ENCODE data around the gene CGB2.
"Not testable (repeated sequence)": the region's sequence is repeated elsewhere in the genome, so short reads cannot be mapped to it uniquely, and the experiment has no call there.

The CGB2 gene

DNA sequence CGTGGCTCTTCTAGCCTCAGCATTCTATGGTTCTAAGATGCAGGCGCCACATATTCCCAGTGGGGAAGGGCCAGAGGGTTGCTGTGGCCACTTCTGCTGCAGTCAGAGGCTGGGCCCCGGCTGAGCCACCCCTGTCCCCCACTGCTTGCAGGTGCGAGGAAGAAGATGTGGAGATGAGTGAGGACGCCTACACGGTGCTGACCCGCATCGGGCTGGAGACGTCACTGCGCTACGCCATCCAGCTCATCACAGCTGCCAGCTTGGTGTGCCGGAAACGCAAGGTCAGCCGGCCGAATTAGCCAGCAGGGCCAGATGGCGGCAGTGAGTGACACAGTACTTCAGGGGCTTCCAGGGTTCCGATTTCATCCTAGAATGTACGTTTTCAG is 16.8 kb upstream of the CGB2 start:
- no peaks in the 10 kb centered on the region for H3K9me3 ChIP-seq (ENCODE audit: control insufficient read depth, low read length)
- no peak overlapping the region for H3K9ac ChIP-seq (ENCODE audit: low read length)
- H3K4me3 ChIP-seq (ENCODE audit: low read length), result no peak overlapping the region
- no peaks in the 10 kb centered on the region for H3K36me3 ChIP-seq (ENCODE audit: control insufficient read depth, insufficient read depth, low read length)
- H3K4me1 ChIP-seq (ENCODE audit: control insufficient read depth, insufficient read depth, low read length), result peaks cover 14% of the 10 kb centered on the region
- peaks cover 13% of the 10 kb centered on the region for H3K27me3 ChIP-seq (ENCODE audit: control insufficient read depth, insufficient read depth, low read length)

GRCh38 chr19:49016067-49016839 is 15.4 kb upstream of the CGB2 start:
- Histone ChIP-seq H3K4me3 (ENCODE audit: low read length) (no peak overlapping the region), H3K9me3 (ENCODE audit: control insufficient read depth, low read length) (no peaks in the 10 kb centered on the region), H3K4me1 (ENCODE audit: control insufficient read depth, insufficient read depth, low read length) (peaks cover 15% of the 10 kb centered on the region), H3K27me3 (ENCODE audit: control insufficient read depth, insufficient read depth, low read length) (peaks cover 26% of the 10 kb centered on the region), H3K9ac (ENCODE audit: low read length) (no peak overlapping the region), H3K36me3 (ENCODE audit: control insufficient read depth, insufficient read depth, low read length) (no peaks in the 10 kb centered on the region)

DNA sequence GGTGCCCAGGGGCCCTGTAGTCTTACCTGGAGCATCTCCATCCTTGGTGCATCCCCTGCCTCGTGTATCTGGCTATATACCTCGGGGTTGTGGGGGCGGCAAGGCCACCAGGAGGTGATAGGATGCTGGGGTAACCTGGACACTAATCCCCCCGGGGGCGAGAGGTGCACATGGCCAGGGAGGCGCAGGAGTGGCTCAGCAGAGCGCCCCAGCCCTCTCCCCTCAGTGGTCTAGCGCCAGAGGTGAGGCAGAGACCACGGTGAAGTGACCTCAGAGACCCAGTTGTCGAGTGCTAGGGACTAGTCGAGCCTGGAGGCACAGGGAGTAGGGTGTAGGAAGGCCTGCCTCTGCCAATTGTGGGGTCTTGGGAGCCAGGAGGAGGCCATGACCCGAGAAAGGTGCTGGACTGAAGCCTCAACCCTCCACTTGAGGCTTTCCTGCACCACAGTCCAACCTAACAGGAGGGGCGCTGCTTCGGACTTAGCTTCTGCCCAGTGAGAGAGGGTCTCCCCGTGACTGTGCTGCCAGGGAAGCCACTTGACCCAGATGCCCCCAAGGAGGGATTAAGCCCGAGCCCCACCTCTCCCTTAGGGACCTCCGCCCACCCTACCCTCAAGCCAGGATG is 14.5 kb upstream of the CGB2 start, which contains the start of gene LHB:
LHB (minus strand) TSS at position 51 of the 625 bp plus-strand sequence; CDS start at position 41, 10 bp downstream.
- Histone ChIP-seq H3K4me1 (ENCODE audit: control insufficient read depth, insufficient read depth, low read length) (peaks cover 15% of the 10 kb centered on the region), H3K9me3 (ENCODE audit: control insufficient read depth, low read length) (no peaks in the 10 kb centered on the region), H3K36me3 (ENCODE audit: control insufficient read depth, insufficient read depth, low read length) (no peaks in the 10 kb centered on the region), H3K9ac (ENCODE audit: low read length) (peak within 1 kb of the TSS; percentile 34), H3K4me3 (ENCODE audit: low read length) (no peak within 1 kb of the TSS), H3K27me3 (ENCODE audit: control insufficient read depth, insufficient read depth, low read length) (peaks cover 31% of the 10 kb centered on the region)

GRCh38 chr19:49017666-49018351 is 13.9 kb upstream of the CGB2 start:
- peaks cover 15% of the 10 kb centered on the region for H3K4me1 ChIP-seq (ENCODE audit: control insufficient read depth, insufficient read depth, low read length)
- H3K9me3 ChIP-seq (ENCODE audit: control insufficient read depth, low read length), result no peaks in the 10 kb centered on the region
- no peak overlapping the region for H3K4me3 ChIP-seq (ENCODE audit: low read length)
- peaks cover 31% of the 10 kb centered on the region for H3K27me3 ChIP-seq (ENCODE audit: control insufficient read depth, insufficient read depth, low read length)
- H3K9ac ChIP-seq (ENCODE audit: low read length), result peak overlapping the region; percentile 34
- no peaks in the 10 kb centered on the region for H3K36me3 ChIP-seq (ENCODE audit: control insufficient read depth, insufficient read depth, low read length)

- H3K9me3 ChIP-seq (ENCODE audit: control insufficient read depth, low read length); H3K36me3 ChIP-seq (ENCODE audit: control insufficient read depth, insufficient read depth, low read length): not testable (repeated sequence)
- Histone ChIP-seq H3K4me1 (ENCODE audit: control insufficient read depth, insufficient read depth, low read length) (peaks cover 15% of the 10 kb centered on the region), H3K27me3 (ENCODE audit: control insufficient read depth, insufficient read depth, low read length) (peaks cover 31% of the 10 kb centered on the region), H3K4me3 (ENCODE audit: low read length) (peak overlapping the region; percentile 3), H3K9ac (ENCODE audit: low read length) (peak overlapping the region; percentile 34)
Observed at GRCh38 chr19:49018388-49019241, 13.1 kb upstream of the CGB2 start.

DNA sequence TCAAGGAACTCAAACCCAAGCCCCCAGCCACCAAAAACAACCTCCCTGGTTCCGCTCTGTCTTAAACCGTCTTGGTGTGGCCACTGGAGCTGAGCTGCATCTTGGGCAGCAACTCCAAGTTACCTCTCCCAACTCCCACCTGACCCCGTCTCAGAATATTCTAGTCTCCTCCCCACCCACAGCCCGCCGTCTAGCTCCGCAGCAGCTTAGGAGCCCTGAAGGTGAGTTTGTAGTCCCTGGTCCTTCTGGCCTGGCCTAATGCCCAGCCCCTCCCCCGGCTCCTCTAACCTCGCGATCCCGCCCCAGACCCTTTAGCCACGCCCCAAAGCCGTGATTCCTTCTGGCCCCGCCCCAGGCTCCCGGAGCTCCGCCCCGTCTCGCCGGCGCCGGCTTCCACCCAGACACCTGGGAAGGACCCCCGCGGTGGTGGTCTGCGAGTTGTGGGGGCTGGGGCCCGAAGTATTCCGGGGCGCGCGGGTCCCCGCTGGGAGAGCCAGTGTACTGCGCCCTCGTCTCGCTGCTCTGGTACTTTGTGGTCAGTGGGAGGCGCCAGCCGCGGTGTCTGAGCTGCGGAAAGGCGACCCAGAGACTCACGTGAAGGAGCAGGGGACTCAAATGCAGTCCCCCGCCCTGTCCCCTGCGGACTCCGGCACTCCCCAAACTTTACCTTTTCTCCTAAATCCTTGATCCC is 12.3 kb upstream of the CGB2 start:
- H3K36me3 ChIP-seq (ENCODE audit: control insufficient read depth, insufficient read depth, low read length), result no peaks in the 10 kb centered on the region
- peaks cover 15% of the 10 kb centered on the region for H3K4me1 ChIP-seq (ENCODE audit: control insufficient read depth, insufficient read depth, low read length)
- peak overlapping the region; percentile 3 for H3K4me3 ChIP-seq (ENCODE audit: low read length)
- no peaks in the 10 kb centered on the region for H3K9me3 ChIP-seq (ENCODE audit: control insufficient read depth, low read length)
- peak overlapping the region; percentile 8 for H3K9ac ChIP-seq (ENCODE audit: low read length)
- H3K27me3 ChIP-seq (ENCODE audit: control insufficient read depth, insufficient read depth, low read length), result peaks cover 31% of the 10 kb centered on the region

DNA sequence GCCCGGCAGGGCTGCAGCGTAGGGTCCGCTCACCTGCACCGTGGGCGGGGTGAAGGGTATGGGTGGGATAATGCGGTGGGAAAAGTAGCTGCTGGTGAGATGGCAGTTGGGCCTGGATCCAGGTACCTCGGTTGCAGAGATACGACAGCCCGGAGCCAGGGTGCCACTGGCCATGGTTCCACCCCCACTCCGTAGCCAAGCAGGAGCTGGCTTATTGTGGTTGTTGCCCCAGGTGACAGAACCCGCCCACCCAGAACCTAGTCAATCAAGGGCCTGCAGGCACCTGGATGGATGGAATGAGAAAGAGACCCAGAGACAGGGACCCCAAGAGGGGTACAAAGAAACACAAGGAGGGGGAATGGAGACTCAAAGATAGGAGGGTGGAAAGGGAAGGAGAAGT is 11.3 kb upstream of the CGB2 start:
- Histone ChIP-seq H3K9ac (ENCODE audit: low read length) (no peak overlapping the region), H3K27me3 (ENCODE audit: control insufficient read depth, insufficient read depth, low read length) (peaks cover 31% of the 10 kb centered on the region), H3K36me3 (ENCODE audit: control insufficient read depth, insufficient read depth, low read length) (no peaks in the 10 kb centered on the region), H3K4me1 (ENCODE audit: control insufficient read depth, insufficient read depth, low read length) (peaks cover 15% of the 10 kb centered on the region), H3K4me3 (ENCODE audit: low read length) (no peak overlapping the region), H3K9me3 (ENCODE audit: control insufficient read depth, low read length) (no peaks in the 10 kb centered on the region)

GRCh38 chr19:49020931-49021895 is 10.5 kb upstream of the CGB2 start:
- no peaks in the 10 kb centered on the region for H3K36me3 ChIP-seq (ENCODE audit: control insufficient read depth, insufficient read depth, low read length)
- H3K4me3 ChIP-seq (ENCODE audit: low read length), result no peak overlapping the region
- no peaks in the 10 kb centered on the region for H3K9me3 ChIP-seq (ENCODE audit: control insufficient read depth, low read length)
- H3K9ac ChIP-seq (ENCODE audit: low read length), result no peak overlapping the region
- H3K27me3 ChIP-seq (ENCODE audit: control insufficient read depth, insufficient read depth, low read length), result peaks cover 31% of the 10 kb centered on the region
- peaks cover 15% of the 10 kb centered on the region for H3K4me1 ChIP-seq (ENCODE audit: control insufficient read depth, insufficient read depth, low read length)

DNA sequence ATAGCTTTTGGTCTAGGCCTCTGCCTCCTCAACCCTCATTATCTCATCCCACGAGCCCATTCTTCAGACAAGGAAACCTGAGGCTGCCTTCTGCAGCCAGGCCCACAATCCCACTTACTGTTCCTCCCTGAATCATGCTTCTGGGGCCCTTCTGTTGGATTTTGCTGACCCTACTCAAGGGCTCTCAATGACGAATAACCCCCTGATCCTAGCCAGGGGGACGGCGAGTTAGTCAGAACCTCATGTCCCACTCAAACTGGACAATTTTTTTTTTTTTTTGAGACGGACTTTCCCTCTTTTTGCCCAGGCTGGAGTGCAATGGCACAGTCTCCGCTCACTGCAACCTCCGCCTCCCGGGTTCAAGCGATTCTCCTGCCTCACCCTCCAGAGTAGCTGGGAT is 9.6 kb upstream of the CGB2 start:
- Histone ChIP-seq H3K9ac (ENCODE audit: low read length) (no peak overlapping the region), H3K4me3 (ENCODE audit: low read length) (no peak overlapping the region), H3K27me3 (ENCODE audit: control insufficient read depth, insufficient read depth, low read length) (peaks cover 31% of the 10 kb centered on the region), H3K9me3 (ENCODE audit: control insufficient read depth, low read length) (no peaks in the 10 kb centered on the region), H3K4me1 (ENCODE audit: control insufficient read depth, insufficient read depth, low read length) (peaks cover 15% of the 10 kb centered on the region), H3K36me3 (ENCODE audit: control insufficient read depth, insufficient read depth, low read length) (no peaks in the 10 kb centered on the region)

DNA sequence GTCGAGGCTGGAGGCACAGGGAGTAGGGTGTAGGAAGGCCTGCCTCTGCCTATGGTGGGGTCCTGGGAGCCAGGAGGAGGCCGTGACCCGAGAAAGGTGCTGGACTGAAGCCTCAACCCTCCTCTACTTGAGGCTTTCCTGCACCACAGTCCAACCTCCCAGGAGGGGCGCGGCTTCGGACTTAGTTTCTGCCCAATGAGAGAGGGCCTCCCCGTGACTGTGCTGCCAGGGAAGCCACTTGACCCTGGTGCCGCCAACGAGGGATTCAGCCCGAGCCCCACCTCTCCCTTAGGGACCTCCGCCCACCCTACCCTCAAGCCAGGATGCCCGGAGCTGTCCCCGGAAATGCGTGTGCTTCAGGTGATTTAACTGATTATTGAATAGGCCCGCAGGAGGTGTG is 7.5 kb upstream of the CGB2 start, which contains the start of gene CGB3:
CGB3 (minus strand) TSS at position 101 of the 400 bp plus-strand sequence. CDS start 362 bp downstream, outside the sequence.
- H3K9me3 ChIP-seq (ENCODE audit: control insufficient read depth, low read length); H3K4me3 ChIP-seq (ENCODE audit: low read length); H3K9ac ChIP-seq (ENCODE audit: low read length); H3K36me3 ChIP-seq (ENCODE audit: control insufficient read depth, insufficient read depth, low read length); H3K4me1 ChIP-seq (ENCODE audit: control insufficient read depth, insufficient read depth, low read length): not testable (repeated sequence)
- H3K27me3 ChIP-seq (ENCODE audit: control insufficient read depth, insufficient read depth, low read length), result peaks cover 23% of the 10 kb centered on the region
